WI38 (cell line): ENCODE results near the gene HLA-DRB5.
"Not testable (repeated sequence)": the region's sequence is repeated elsewhere in the genome, so short reads cannot be mapped to it uniquely, and the experiment has no call there.

Experiments
- H3K4me3 ChIP-seq: 2 replicates; pipeline ENCODE4 v1.5.1; 2011; ENCODE audit warnings: low read depth, mild to moderate bottlenecking, control low read depth, low read length
- CTCF ChIP-seq: IDR thresholded peaks from 2 replicates; pipeline ENCODE4 v1.5.1; 2012; ENCODE audit warnings: low read depth, mild to moderate bottlenecking, control low read depth, low read length

The HLA-DRB5 gene

DNA sequence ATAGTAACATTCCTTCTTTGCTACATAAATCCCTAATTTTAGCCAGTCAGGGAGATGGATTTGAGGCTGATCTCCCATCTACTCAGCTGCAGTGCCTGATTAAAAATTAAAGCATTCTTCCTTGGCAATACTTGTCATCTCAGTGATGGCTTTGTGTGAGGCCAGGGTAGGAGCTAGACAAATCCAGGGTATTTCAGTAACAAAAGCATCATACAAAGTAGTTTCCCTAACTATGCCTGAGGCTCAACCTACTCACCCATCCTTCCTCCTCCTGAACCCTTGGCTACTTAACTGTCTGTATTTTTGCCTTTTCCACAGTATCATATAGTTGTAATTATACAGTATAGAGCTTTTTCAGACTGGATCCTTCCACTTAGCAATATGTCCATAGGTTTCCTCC is 37.7 kb downstream of the HLA-DRB5 start:
- no peak for TF ChIP-seq CTCF

GRCh38 chr6:32491700-32492099 is 38.4 kb downstream of the HLA-DRB5 start:
- TF ChIP-seq CTCF: no peak

More for the DNA sequence above, 37.7 kb downstream of the HLA-DRB5 start:
- no peak overlapping the region for H3K4me3 ChIP-seq

DNA sequence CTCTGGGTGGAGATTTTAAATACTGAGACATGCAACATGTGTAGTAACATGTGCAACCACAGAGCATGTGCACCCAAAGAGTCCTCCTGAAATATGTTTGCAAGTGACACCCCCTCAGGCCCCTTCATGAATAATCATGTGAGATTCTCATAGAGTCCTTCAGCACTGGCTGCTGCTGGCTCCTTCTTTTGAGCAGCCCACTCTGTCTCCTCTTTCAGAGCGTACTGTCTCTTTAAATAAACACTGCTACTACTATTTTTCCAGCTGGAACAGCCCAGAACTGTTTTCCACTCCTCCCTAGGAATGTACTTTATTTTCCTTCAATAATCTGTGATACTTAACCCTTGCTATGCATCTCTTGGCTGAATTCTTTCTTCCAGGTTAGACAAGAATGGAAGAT is 42.0 kb downstream of the HLA-DRB5 start:
- no peak overlapping the region for H3K4me3 ChIP-seq
- no peak for TF ChIP-seq CTCF

More at GRCh38 chr6:32491700-32492099, 38.4 kb downstream of the HLA-DRB5 start:
- H3K4me3 ChIP-seq: no peak overlapping the region

GRCh38 chr6:32484614-32484998 is 45.5 kb downstream of the HLA-DRB5 start:
- no peak for TF ChIP-seq CTCF
- H3K4me3 ChIP-seq: no peak overlapping the region

DNA sequence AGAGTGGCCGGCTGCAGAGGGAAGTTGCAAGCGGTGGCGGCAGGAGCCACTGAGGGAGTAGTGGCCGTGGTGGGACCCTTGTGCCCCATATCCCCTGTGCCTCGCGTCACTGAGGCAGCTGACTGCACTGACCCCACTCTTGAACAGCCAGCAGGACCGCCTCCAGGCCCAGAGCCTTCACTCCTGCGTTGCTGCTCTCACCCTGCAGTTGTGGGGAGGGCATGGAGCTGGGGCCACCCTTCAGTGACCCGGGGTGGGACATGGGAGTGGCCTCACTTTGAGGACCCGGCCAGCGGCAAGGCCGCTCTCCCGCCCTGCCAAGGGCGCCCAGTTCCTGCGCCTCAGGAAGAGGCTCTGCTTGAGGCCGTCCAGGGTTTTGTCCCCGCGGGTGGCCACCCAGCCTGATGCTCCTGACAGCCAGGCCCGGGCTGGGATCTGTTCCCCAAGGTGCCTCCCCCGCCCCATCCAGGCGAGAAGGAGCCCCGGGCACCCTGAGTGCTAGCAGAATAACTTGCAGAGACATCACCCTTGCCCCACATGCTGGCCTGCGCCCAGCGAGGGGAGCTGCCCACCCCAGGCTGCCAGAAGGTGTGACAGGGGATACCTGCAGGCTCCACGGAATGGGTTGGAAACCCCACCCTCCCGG is 46.0 kb downstream of the HLA-DRB5 start:
- no peak for TF ChIP-seq CTCF
- H3K4me3 ChIP-seq: no peak overlapping the region

DNA sequence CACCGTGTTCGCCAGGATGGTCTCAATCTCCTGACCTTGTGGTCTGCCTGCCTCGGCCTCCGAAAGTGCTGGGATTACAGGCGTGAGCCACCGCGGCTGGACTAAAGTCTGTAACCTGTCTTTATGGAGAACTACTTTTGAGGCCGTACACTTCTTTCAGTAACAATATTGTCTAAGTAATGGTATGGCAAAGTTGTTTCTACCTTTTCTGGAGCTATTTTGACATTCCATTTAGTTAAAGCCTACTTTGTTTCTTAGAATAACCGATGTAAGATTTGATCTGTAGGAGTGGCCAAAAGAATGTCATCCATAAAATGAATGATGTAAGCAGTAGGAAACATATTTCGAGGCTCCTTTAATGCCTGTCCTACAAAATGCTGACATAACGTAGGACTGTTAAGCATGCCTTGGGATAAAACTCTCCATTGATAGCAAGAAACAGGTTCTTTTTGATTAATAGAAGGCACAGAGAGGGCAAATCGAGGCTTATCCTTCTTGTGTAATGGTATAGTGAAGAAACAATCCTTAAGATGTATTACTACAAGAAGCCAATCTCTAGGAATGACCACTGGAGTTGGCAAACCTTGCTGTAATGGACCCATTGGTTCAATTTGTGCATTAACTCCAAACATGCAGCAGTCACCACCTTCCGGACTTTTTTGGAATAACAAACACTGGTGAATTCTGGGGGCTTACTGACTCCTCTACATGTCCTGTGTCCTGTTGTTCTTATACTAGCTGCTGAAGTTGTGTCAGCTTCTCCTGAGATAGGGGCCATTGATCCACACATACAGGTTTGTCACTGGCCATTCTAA is 54.5 kb downstream of the HLA-DRB5 start:
- no peak overlapping the region for H3K4me3 ChIP-seq
- no peak for TF ChIP-seq CTCF

DNA sequence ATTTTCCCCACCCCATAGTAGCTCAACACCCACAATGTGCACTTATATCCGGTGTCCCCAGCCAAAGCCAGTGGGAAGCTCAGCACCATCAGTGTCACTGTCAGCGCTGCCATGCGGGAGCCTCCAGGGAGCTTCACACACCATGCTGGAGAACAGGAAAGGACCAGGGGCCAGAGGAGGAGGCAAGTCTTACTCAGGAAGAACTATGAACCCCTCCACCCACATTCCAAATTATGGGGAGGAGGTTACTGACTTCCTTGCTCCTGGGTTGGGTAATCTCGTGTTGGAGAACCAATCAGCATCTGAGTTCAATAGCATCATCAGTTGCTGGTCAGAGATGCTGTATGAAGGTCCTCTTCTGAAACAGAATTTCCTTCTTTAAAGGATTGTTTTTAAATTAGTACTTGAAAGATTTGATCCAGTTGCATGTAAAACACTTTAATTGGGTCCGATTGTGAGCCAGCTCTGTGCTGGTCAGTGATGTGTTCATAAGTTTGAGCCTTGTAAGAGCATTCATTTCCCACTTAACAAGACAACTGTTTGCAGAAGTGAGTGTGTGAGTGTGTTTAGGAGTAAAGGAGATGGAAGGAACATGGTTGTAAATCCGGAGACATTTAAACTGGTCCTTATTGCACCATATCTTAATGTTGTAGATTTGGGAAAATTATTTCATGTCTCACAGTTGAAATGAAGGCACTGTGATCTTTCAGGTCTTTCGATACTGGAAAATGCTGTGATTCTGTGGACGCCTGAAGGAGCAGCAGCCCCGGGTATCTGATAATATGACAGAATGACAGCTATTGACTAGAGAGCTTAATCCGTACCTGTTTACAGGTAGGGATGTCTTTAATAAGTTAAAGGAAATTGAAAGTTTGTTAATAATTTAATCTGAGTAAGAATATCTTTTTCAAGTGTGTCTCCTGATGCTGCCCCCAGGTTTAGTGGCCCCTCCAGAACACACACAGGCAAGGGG is 56.4 kb downstream of the HLA-DRB5 start:
- not testable (repeated sequence) for H3K4me3 ChIP-seq
